ENCODE results near the gene RNF144A. TPM values are rescaled to one million over a fixed set of nuclear protein-coding genes. Genes with fewer than 3 reads are reported as not detected.
"Not testable (repeated sequence)": the region's sequence is repeated elsewhere in the genome, so short reads cannot be mapped to it uniquely, and the experiment has no call there.

RNF144A gene
- total RNA-seq, 2 donors from 2014 or later = 17.2 to 66.1 TPM

DNA sequence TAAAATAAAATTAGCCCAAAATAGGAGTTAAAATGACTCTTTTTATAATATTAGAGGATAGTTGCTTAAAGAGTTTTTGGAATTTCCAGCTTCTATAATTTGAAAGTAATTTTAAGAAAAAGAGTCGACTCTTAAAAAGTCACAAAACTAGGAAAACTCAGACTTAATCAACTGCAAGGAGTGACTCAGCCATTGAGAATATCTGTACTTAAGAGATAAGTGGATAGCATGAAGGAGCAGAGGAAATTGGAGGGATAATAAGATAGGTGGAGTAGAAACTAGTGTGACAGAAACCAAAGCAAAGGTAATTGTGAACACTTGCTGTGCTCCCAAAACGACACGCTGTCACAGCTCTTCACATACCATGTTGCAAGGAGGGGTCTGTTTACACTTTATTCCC lies 31.2 kb upstream of the RNF144A start:
- Mint-ChIP-seq H3K4me3 (no peak overlapping the region), H3K9me3 (no peaks in the 10 kb centered on the region), H3K4me1 (ENCODE audit: low read depth in 2 of 2) (peaks cover 6 to 19% of the 10 kb centered on the region in 2 donors), H3K27me3 (peaks cover 0 to 3% of the 10 kb centered on the region in 2 donors), H3K27ac (no peak overlapping the region), H3K36me3 (peaks cover 7% of the 10 kb centered on the region)
- ATAC-seq (no peak), DNase-seq (ENCODE audit: low spot score) (no peak)

DNA sequence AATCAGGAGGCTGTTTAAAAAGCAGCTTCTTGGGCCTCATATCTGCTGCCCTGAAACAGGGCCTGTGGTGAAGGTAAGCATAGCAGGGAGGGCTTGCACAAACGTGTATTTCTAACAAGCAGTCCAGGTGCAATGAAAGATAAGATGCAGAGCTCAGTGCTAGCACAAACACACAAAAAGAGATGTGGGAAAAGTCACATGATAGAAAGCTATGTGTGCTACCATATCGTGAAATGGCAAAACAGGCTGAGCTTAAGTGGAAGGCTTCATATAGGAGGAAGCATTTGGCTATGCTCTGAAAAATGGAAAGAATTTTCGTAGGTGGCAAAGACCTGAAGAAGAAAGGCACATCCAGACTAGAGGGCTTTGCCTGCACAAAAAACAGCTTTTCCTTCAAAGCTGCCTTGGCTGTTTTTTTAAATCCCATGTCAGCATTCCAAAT lies 29.4 kb upstream of the RNF144A start:
- H3K4me1 Mint-ChIP-seq (ENCODE audit: low read depth in 2 of 2) = peaks cover 3 to 6% of the 10 kb centered on the region in 2 donors
- no peak for ATAC-seq
- no peak overlapping the region for H3K4me3 Mint-ChIP-seq
- peaks cover 0 to 3% of the 10 kb centered on the region in 2 donors for H3K27me3 Mint-ChIP-seq
- DNase-seq (ENCODE audit: low spot score) = no peak
- peaks cover 7% of the 10 kb centered on the region for H3K36me3 Mint-ChIP-seq
- no peaks in the 10 kb centered on the region for H3K9me3 Mint-ChIP-seq
- H3K27ac Mint-ChIP-seq = no peak overlapping the region

DNA sequence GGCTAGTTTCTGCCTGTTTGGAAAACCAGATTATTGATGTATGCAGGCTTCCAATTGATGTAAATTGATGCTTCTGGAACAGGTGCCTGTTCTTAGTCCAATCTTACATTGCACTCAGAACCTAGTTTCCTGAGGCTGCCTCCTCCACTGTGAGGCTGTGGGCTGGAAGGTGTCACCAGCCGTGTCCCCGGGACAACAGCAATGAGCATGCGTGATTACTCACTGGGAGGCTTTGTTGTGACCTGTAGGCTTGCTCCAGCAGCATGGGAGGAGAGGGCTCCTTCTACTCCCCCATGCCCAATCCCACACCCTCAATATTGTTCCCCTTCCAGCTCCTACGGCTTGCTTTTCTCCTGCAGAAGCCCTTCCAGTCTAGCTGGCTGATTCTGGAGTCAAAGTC lies 28.5 kb upstream of the RNF144A start:
- H3K27ac Mint-ChIP-seq = no peak overlapping the region
- H3K9me3 Mint-ChIP-seq = no peaks in the 10 kb centered on the region
- ATAC-seq (no peak), DNase-seq (ENCODE audit: low spot score) (no peak)
- H3K36me3 Mint-ChIP-seq = peaks cover 7% of the 10 kb centered on the region
- peaks cover 3 to 6% of the 10 kb centered on the region in 2 donors for H3K4me1 Mint-ChIP-seq (ENCODE audit: low read depth in 2 of 2)
- H3K4me3 Mint-ChIP-seq = no peak overlapping the region
- peaks cover 0 to 3% of the 10 kb centered on the region in 2 donors for H3K27me3 Mint-ChIP-seq

DNA sequence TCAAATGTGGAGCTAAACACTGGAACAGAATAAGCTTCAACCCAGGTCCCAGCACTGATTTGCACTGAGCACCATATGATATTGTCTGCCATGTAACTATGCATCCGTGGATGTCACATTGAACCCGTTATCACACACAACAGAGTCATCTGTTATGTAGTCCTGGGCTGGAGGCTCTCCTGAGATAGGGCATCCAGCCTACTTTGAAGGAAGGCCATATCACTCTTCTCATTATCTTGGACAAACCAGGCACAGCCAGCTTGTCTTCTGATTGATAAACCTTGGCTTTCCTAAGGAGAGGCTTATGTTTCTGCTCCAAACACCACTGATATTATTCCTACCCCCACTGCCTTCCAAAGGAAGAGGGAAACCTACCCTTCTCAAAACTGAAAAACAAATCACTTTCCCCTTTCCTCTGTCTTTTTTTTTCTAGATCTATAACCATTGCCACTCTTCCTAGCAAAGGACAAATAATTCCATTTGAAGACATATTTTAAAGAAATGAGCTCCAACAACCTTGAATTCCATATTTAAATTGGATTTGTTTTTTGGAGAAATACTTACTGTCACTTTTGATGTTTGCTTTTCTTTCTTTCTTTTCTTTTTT lies 23.2 kb upstream of the RNF144A start:
- ATAC-seq (no peak), DNase-seq (ENCODE audit: low spot score) (no peak)
- Mint-ChIP-seq H3K27ac (no peak overlapping the region), H3K36me3 (no peaks in the 10 kb centered on the region), H3K4me1 (ENCODE audit: low read depth in 2 of 2) (no peaks in the 10 kb centered on the region), H3K27me3 (no peaks in the 10 kb centered on the region), H3K9me3 (no peaks in the 10 kb centered on the region), H3K4me3 (no peak overlapping the region)

DNA sequence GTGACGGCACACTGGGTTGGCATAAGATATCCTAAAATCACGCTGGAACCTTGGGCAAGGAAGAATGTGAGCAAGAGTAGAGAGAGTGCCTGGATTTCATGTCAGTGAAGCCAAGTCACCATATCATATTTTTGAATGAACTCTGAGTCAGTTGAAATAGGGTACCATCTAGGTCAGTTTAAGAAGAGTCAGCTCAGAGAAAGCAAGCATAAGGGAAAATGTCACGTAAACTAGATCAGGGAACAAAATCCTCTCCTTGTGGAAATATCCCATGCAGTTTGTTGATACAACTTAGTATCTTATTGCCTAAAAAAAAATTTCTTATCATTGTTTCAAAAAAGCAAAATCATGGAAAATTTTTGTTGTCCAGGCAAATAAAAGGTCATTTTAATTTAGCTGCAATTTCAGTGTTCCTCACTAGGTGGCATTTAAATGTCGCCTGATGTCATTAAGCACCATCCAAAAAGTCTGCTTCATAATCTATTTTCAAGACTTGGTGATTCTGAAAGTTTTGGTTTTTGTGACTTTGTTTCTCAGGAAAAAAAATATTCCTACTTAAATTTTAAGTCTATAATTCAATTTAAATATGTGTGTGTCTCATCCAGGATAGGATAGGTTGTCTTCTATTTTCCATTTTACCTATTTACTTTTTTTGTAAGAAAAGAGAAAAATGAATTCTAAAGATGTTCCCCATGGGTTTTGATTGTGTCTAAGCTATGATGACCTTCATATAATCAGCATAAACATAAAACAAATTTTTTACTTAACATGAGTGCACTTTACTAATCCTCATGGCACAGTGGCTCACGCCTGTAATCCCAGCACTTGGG lies 20.1 kb upstream of the RNF144A start:
- no peak for ATAC-seq
- Mint-ChIP-seq H3K9me3 (peaks cover 8% of the 10 kb centered on the region), H3K36me3 (peaks cover 20% of the 10 kb centered on the region), H3K4me3 (no peak overlapping the region), H3K27me3 (no peaks in the 10 kb centered on the region), H3K27ac (no peak overlapping the region), H3K4me1 (ENCODE audit: low read depth in 2 of 2) (peaks cover 3 to 19% of the 10 kb centered on the region in 2 donors)
- DNase-seq (ENCODE audit: low spot score) = no peak

DNA sequence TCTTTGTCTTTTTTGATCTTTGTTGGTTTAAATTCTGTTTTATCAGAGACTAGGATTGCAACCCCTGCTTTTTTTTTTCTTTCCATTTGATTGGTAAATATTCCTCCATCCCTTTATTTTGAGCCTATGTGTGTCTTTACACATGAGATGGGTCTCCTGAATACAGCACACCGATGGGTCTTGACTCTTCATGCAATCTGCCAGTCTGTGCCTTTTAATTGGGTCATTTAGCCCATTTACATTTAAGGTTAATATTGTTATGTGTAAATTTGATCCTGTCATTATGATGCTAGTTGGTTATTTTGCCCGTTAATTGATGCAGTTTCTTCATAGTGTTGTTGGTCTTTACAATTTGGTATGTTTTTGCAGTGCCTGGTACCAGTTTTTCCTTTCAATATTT lies 14.6 kb upstream of the RNF144A start:
- peaks cover 35 to 54% of the 10 kb centered on the region in 2 donors for H3K4me1 Mint-ChIP-seq (ENCODE audit: low read depth in 2 of 2)

DNA sequence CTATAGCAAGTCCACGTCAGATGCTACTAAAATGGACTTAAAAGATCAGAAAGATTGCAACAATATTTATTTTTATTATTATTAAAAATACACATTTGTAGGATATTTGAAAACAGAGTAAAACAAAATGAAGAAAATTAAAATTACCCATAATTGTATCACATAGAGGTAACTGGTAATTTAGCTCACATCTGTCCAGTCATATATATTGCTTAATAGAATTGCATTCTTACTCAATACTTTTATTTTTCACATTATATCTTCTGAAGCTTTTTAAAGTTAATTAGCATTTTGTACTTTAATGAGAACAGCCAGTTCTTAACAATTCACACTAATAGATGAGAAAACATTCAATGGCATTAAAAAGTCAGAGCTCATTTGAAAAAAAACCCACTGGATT lies 11.5 kb upstream of the RNF144A start:
- Mint-ChIP-seq H3K4me1 (ENCODE audit: low read depth in 2 of 2) (peaks cover 66 to 74% of the 10 kb centered on the region in 2 donors), H3K36me3 (peaks cover 39% of the 10 kb centered on the region), H3K4me3 (no peak overlapping the region), H3K9me3 (peaks cover 14% of the 10 kb centered on the region), H3K27me3 (no peaks in the 10 kb centered on the region), H3K27ac (peak overlapping the region; percentile 92)
- no peak for DNase-seq (ENCODE audit: low spot score)
- no peak for ATAC-seq

More for the DNA sequence above, 14.6 kb upstream of the RNF144A start:
- not testable (repeated sequence) for ATAC-seq; H3K27me3 Mint-ChIP-seq; DNase-seq (ENCODE audit: low spot score); H3K4me3 Mint-ChIP-seq
- peak overlapping the region in 1 of 2 donors; percentile 2 for H3K27ac Mint-ChIP-seq
- H3K36me3 Mint-ChIP-seq = peaks cover 43% of the 10 kb centered on the region
- peaks cover 11% of the 10 kb centered on the region for H3K9me3 Mint-ChIP-seq

DNA sequence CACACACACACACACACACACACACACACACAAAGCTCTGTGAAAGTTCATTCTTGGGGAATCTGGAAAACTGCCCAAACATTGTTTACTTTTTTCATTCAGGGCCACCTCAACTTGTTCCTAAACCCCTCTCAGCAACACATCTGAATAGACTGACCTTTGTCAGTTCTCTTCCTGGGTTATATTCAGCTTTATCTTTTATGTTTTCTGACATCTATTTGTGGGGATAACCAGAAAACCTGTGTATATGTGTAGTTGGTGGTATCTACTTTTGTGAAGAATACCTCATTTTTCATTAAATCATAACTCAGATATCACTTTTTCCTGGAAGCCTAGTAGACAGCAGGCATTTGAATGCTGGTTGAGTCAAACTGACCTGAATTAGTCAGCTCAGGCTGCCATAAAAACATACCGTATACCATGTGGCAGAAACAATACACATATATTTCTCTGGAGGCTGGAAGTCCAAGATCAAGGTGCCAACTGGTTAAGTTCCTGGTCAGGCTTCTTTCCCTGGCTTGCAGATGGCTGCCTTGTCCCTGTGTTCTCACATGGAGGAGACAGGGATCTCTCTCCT lies 11.0 kb upstream of the RNF144A start:
- peaks cover 35% of the 10 kb centered on the region for H3K36me3 Mint-ChIP-seq
- ATAC-seq = peak; percentile 69 to 78
- H3K4me1 Mint-ChIP-seq (ENCODE audit: low read depth in 2 of 2) = peaks cover 71 to 80% of the 10 kb centered on the region in 2 donors
- H3K27me3 Mint-ChIP-seq = no peaks in the 10 kb centered on the region
- peaks cover 15% of the 10 kb centered on the region for H3K9me3 Mint-ChIP-seq
- peak overlapping the region; percentile 83 for H3K4me3 Mint-ChIP-seq
- peak overlapping the region; percentile 92 for H3K27ac Mint-ChIP-seq
- no peak for DNase-seq (ENCODE audit: low spot score)

DNA sequence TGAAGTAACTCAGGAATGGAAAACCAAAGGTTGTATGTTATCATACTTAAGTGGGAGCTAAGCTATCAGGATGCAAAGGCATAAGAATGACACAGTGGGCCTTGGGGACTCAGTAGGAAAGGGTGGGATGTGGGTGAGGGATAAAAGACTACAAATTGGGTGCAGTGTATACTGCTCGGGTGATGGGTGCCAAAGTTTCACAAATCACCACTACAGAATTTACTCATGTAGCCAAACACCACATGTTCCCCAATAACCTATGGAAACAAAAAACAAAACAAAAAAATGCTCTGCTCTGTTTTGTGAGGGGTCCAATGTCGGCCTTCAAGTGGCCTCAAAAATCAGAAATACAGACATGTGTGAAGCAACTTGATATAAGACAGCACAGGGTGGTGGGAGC lies 8.9 kb upstream of the RNF144A start:
- DNase-seq (ENCODE audit: low spot score) (no peak), ATAC-seq (peak in 1 of 2 donors; percentile 10)
- peaks cover 8% of the 10 kb centered on the region for H3K9me3 Mint-ChIP-seq
- H3K27me3 Mint-ChIP-seq = no peaks in the 10 kb centered on the region
- peaks cover 74 to 82% of the 10 kb centered on the region in 2 donors for H3K4me1 Mint-ChIP-seq (ENCODE audit: low read depth in 2 of 2)
- peak overlapping the region; percentile 83 for H3K4me3 Mint-ChIP-seq
- peak overlapping the region; percentile 92 for H3K27ac Mint-ChIP-seq
- peaks cover 15% of the 10 kb centered on the region for H3K36me3 Mint-ChIP-seq

DNA sequence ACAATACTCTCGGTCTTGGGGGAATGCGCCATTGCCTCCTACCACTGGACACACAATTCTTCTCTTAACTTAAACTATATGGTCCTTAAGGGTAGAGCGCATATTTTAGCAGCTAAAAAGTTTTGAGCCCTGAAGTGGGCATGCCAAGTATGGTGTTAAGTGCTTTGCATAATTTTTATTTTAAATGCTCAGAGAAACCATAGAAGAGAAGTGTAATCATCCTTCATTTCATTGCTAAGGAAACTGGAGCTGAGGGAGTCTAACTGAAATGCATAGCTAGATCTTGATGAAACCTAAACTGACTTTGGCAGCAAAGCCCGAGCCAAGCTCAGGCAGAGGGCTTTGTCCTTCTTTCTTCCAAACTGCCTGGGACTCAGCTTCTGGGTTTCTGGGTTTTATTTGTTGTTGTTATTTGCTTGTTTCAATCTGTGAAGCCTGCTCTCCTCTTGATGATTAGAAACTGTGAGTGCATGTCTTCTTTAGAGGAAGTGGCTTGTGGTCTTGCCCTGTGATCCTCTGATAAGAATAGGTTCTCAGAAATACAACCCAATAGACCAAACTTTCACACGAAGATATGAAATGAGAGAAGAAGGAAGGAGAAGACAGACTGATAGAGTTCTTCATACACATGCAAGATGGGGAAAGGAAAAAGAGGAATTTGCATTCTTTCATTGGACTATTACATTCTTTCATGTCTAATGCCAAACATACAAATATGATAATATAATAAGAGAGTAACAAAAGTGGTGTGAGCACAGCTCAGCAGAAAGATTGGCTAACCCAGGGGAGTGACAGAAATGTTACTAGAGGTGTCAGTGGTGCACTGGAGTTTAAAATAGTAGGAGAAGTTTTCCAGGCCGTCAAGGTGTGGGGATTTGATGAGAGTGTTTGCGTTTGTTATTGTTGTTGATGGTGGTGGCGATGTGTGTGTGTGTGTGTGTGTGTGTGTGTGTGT lies 7.5 kb upstream of the RNF144A start:
- Mint-ChIP-seq H3K27ac (peak overlapping the region; percentile 92), H3K36me3 (peaks cover 17% of the 10 kb centered on the region), H3K27me3 (no peaks in the 10 kb centered on the region), H3K4me3 (peak overlapping the region; percentile 83), H3K9me3 (peaks cover 6% of the 10 kb centered on the region), H3K4me1 (ENCODE audit: low read depth in 2 of 2) (peaks cover 81 to 89% of the 10 kb centered on the region in 2 donors)
- DNase-seq (ENCODE audit: low spot score) (no peak), ATAC-seq (peak; percentile 81 to 86)

DNA sequence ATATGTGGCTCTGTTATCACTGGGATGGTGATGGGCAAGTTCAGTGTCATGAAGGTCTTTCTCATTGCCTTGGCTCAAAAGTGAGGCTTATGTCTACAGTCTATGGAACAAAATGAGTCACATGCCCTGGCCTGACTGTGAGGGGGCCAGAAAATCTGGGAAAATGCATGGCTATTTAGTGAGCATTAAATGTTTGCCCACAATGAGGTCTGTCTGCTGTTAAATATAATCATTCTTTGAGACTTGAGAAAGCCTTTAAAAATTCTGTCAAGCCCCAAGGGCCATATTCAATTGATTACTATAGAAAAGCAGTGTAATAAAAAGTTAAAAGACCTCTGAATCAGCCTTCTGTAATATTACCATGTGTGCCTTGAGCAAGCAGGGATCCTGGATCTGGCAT lies 5.5 kb upstream of the RNF144A start:
- Mint-ChIP-seq H3K4me1 (ENCODE audit: low read depth in 2 of 2) (peaks cover 81 to 88% of the 10 kb centered on the region in 2 donors), H3K27me3 (no peaks in the 10 kb centered on the region), H3K36me3 (peaks cover 17% of the 10 kb centered on the region), H3K9me3 (peaks cover 6% of the 10 kb centered on the region), H3K4me3 (peak overlapping the region; percentile 83), H3K27ac (peak overlapping the region; percentile 92)
- ATAC-seq (no peak), DNase-seq (ENCODE audit: low spot score) (no peak)

DNA sequence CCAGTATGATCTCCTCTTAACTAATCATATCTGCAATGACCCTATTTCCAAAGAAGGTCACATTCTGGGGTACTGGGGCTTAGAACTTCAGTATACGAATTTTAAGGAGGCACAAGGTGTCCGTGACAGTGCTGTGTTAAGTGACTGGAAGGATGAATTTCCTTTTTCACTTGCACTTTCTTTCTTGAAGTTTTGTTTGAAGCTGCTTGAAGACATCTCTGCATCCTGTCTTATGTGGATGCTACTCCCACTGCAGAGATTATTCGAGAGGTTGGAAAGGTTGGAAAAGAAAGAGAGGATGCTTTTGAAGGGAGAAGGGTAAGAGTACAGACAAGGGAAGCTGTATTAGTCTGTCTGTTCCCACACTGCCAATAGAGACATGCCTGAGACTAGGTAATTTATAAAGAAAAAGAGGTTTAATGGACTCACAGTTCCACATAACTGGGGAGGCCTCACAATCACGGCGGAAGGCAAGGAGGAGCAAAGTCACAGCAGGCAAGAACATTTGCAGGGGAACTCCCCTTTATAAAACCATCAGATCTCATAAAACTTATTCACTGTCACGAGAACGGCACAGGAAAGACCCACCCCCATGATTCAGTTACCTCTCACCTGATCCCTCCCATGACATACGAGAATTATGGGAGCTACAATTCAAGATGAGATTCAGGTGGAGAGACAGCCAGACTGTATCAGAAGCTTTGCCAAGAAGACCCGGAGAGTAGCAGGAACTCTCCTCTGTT lies 3.6 kb upstream of the RNF144A start:
- ATAC-seq = no peak
- Mint-ChIP-seq H3K4me1 (ENCODE audit: low read depth in 2 of 2) (peaks cover 62 to 71% of the 10 kb centered on the region in 2 donors), H3K27me3 (no peaks in the 10 kb centered on the region)

More for the DNA sequence above, 3.6 kb upstream of the RNF144A start:
- peak overlapping the region; percentile 69 for H3K4me3 Mint-ChIP-seq
- peaks cover 7% of the 10 kb centered on the region for H3K36me3 Mint-ChIP-seq
- peak overlapping the region; percentile 92 for H3K27ac Mint-ChIP-seq
- DNase-seq (ENCODE audit: low spot score) = no peak
- H3K9me3 Mint-ChIP-seq = peaks cover 6% of the 10 kb centered on the region

Data from natural killer cell treated with Interleukin-12 subunit alpha and Interleukin-12 subunit beta and Interleukin-15 and Interleukin-18, amount 100 ng/mL, for 72 hours (primary cell).